Heart left ventricle (tissue), 16 donors: ENCODE results near the gene RUNX1. TPM values are rescaled to one million over a fixed set of nuclear protein-coding genes. Genes with fewer than 3 reads are reported as not detected.
A peak's percentile ranks its signal among the peaks of the same experiment; 100 is the strongest.

ENCODE experiments used
- ATAC-seq, 4 donors: fragments of 200-7000 bp; cut with Tn5 transposase; one replicate each; pipeline ENCODE4 v1.9.1; 2020 to 2022; ENCODE audit warnings: moderate library complexity in 4 of 4, mild to moderate bottlenecking in 3 of 4, moderate number of reproducible peaks in 1 of 4
- DNase-seq, 5 donors: peaks; one replicate each; pipeline ENCODE4 v3.0.0-alpha.2; 2020
- H3K27ac ChIP-seq, 12 donors: fragments of 200-600 bp; sonication (generic) in 4 of 12; one replicate each; pipeline versions ENCODE4 v1.5.0 to v1.8.0; 2016 to 2022; ENCODE audit warnings: mild to moderate bottlenecking in 2 of 12
- H3K27me3 ChIP-seq, 9 donors: fragments of 200-600 bp; sonication (generic) in 2 of 9; one replicate each; pipeline versions ENCODE4 v1.5.1 to v1.8.0; 2016 to 2022; ENCODE audit warnings: mild to moderate bottlenecking in 3 of 9
- H3K36me3 ChIP-seq, 9 donors: fragments of 200-600 bp; sonication (generic) in 2 of 9; one replicate each; pipeline versions ENCODE4 v1.5.0 to v1.8.0; 2018 to 2022; ENCODE audit warnings: mild to moderate bottlenecking in 2 of 9
- H3K4me1 ChIP-seq, 12 donors: fragments of 200-600 bp; sonication (generic) in 4 of 12; one replicate each; pipeline versions ENCODE4 v1.5.0 to v1.8.0; 2016 to 2022; ENCODE audit warnings: mild to moderate bottlenecking in 3 of 12
- H3K4me3 ChIP-seq, 12 donors: fragments of 200-600 bp; sonication (generic) in 4 of 12; one replicate each; pipeline versions ENCODE4 v1.5.0 to v1.8.0; 2017 to 2022; ENCODE audit warnings: mild to moderate bottlenecking in 9 of 12, moderate library complexity in 4 of 12
- H3K9me3 ChIP-seq, 12 donors: fragments of 200-600 bp; sonication (generic) in 4 of 12; one replicate each; pipeline versions ENCODE4 v1.5.0 to v1.8.0; 2016 to 2022; ENCODE audit warnings: mild to moderate bottlenecking in 1 of 12
- CTCF ChIP-seq, 12 donors: fragments of 200-600 bp; sonication (generic) in 4 of 12; IDR thresholded peaks; one replicate each; pipeline versions ENCODE4 v1.5.0 to v1.8.0; 2018 to 2022; ENCODE audit warnings: antibody characterized with exemption in 12 of 12, mild to moderate bottlenecking in 5 of 12
- POLR2A ChIP-seq, 2 donors: fragments of 450-650 bp; IDR thresholded peaks; one replicate each; pipeline ENCODE4 v1.6.1; 2017; ENCODE audit warnings: antibody characterized with exemption in 2 of 2, mild to moderate bottlenecking in 2 of 2, moderate library complexity in 2 of 2
- WGBS, 4 donors: extraction: QIAGEN DNeasy Blood & Tissue Kit in 2 of 4; methylation state at CpG; one replicate each; pipeline versions ENCODE4 v1.1.5 to v1.1.7; 2013 to 2018; 5-methylcytosine and 5-hydroxymethylcytosine counted together
- intact Hi-C, 10 donors: fragments of 100-400 bp; cut with DNase I; formaldehyde crosslinking; loops; one replicate each; pipeline versions ENCODE4 v1.11.1 to v1.14.2; 2022
- polyA plus RNA-seq, 2 donors: library from polyadenylated mRNA; stranded (reverse); fragments of 200-250 nt; gene quantifications; one replicate each; pipeline ENCODE4 v1.2.3, GENCODE V29; 2013
- total RNA-seq, 9 donors: library from RNA; depleted of rRNA in 2 of 9; stranded (reverse); fragments of >200 nt in 2 of 9; fragmentation: NEBNext Ultra II Directional in 3 of 9; extraction: Animal tissue kit (Norgen Biotek cat#: 25700) in 3 of 9; gene quantifications; one replicate each; pipeline versions ENCODE4 v1.1.0 to v1.2.4, GENCODE V29; 2016 to 2023
- donor health status: ischemic (EF 13 %, LVEDD 7.1; RV severe dilation, severe dysfunction).
- donor health status: healthy with polysubstance abuse.
- donor health status: DM: no; HTN: yes; CAD: no.
- donor health status: DM: no; HTN: no; CAD: no.
- donor health status: ischemic (EF 25% LVEDD 6.9; RV normal size, moderate dysfunction).
- donor health status: ischemic (EF 25% LVEDD 5.7; RV mildly dilated, moderate dysfunction).
- donor health status: healthy.
- donor health status: DM: yes; HTN: yes; CAD: no.
- donor health status: ischemic (EF 35%, LVEDD 5.7; RV mildly dilated, moderate dysfunction).
- donor health status: nonischemic (EF 11% LVEDD 7.7; RV severe dilation, severe dysfunction).
- donor health status: DM: yes; HTN: yes; CAD: no.
- donor health status: PGD.
- donor health status: ischemic (EF 29% LVEDD 5.4; RV normal size, mild dysfunction).
- donor health status: nonischemic (EF 23%, LVEDD 6.1; RV moderate dilation, normal function).

Gene RUNX1
- total and polyA plus RNA-seq, 11 donors, result 0.61 to 54.5 (median 4.1) TPM

GRCh38 chr21:35035116-35035515 lies 14.0 kb downstream of the RUNX1 start:
- Histone ChIP-seq H3K4me1 (peaks cover 0 to 40% (median 0%) of the 10 kb centered on the region in 12 donors), H3K27me3 (peaks cover 0 to 5% (median 0%) of the 10 kb centered on the region in 9 donors), H3K9me3 (no peaks in the 10 kb centered on the region), H3K27ac (no peak overlapping the region), H3K36me3 (peaks cover 0 to 9% (median 0%) of the 10 kb centered on the region in 9 donors), H3K4me3 (no peak overlapping the region)
- WGBS, 4 donors, result 87 to 89% (median 88%) methylated on average over 8 of the region's 8 CpGs
- no peak for DNase-seq
- no peak for ATAC-seq
- TF ChIP-seq POLR2A (IDR thresholded peaks at IDR 0.05), result no peak
- TF ChIP-seq CTCF (IDR thresholded peaks at IDR 0.05), result no peak
- intact Hi-C loops, result no loop called here

DNA sequence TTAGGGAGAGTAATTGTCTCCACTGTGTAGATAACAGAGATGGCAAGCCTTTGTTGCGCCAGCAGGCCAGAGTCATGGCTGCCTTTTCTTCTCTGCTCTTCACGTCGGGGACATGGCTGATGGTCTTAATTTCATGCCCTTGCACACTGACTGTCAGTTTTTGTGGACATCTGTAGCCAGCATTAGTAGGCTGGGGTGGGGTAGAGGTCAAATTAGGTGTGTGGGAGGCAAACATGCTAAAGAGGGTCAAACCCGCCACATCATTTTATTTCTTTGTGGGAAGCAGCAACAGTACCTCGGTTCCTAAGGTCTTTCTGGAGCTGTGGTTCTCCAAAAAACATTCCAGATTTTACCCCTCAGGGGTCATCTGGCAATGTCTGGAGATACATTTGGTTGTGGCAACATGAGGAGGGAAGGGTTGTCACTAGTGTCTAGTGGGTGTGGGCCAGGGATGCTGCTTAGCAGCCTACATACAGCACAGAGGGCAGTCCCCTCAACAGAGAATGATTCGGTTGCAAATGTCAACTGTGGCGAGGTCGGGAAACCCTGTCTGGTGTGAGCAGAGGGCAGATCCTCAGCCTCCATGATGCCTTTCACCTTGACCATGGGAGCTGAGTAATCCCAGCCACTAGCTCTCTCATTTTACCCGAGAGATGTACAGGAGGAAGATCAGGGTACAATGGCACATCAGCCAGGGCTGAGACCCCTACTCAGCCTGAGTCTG lies 14.7 kb downstream of the RUNX1 start:
- DNase-seq (no peak), ATAC-seq (no peak)
- Histone ChIP-seq H3K4me1 (peaks cover 0 to 37% (median 0%) of the 10 kb centered on the region in 12 donors), H3K4me3 (no peak overlapping the region), H3K27ac (no peak overlapping the region), H3K27me3 (peaks cover 0 to 5% (median 0%) of the 10 kb centered on the region in 9 donors), H3K36me3 (peaks cover 0 to 9% (median 0%) of the 10 kb centered on the region in 9 donors), H3K9me3 (no peaks in the 10 kb centered on the region)
- intact Hi-C loops, result no loop called here
- WGBS, 4 donors, result 86 to 92% (median 90%) methylated on average over 9 of the region's 9 CpGs
- no peak for TF ChIP-seq CTCF (IDR thresholded peaks at IDR 0.05)
- no peak for TF ChIP-seq POLR2A (IDR thresholded peaks at IDR 0.05)

- ATAC-seq (no peak), DNase-seq (no peak)
- H3K27ac ChIP-seq, result no peak overlapping the region
- H3K27me3 ChIP-seq, result peaks cover 0 to 8% (median 0%) of the 10 kb centered on the region in 9 donors
- H3K4me3 ChIP-seq, result no peak overlapping the region
- peaks cover 0 to 9% (median 0%) of the 10 kb centered on the region in 9 donors for H3K36me3 ChIP-seq
- no peak for TF ChIP-seq CTCF (IDR thresholded peaks at IDR 0.05)
- TF ChIP-seq POLR2A (IDR thresholded peaks at IDR 0.05), result no peak
- 73 to 83% (median 78%) methylated on average over 2 of the region's 2 CpGs for WGBS, 4 donors
- intact Hi-C loops, result no loop called here
- no peaks in the 10 kb centered on the region for H3K9me3 ChIP-seq
- peaks cover 0 to 48% (median 0%) of the 10 kb centered on the region in 12 donors for H3K4me1 ChIP-seq
Observed at GRCh38 chr21:35032474-35033263, 16.4 kb downstream of the RUNX1 start.

DNA sequence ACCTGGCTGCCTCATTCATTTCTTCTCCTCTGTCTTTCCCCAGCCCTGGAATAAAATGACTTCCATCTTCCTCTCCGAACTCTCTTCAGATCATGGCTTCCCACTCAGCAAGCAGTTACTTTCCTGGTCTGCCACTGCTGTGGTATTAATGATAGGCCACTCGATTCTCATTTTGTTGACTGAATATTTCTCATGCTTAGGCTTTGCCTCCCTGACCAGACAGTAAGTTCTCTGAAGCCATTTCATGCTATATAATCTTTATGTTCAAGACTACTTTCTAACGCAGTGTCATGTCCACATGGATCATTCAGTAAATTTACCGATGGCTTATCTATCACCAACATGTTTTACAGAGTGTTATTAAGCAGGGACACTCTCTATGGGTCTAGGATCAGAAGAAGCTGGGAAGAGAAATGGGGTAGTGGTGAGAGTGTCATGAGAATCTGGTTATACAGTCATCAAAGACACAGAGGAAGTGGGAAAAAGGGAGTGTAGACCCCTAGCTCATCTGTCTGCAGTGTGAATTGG lies 20.6 kb downstream of the RUNX1 start:
- no peak overlapping the region for H3K4me3 ChIP-seq
- ATAC-seq, result no peak
- WGBS, 4 donors, result 88 to 92% (median 89%) methylated on average over 4 of the region's 4 CpGs
- H3K27me3 ChIP-seq, result peaks cover 0 to 26% (median 3%) of the 10 kb centered on the region in 9 donors
- H3K4me1 ChIP-seq, result peaks cover 0 to 60% (median 0%) of the 10 kb centered on the region in 12 donors
- H3K9me3 ChIP-seq, result no peaks in the 10 kb centered on the region
- H3K36me3 ChIP-seq, result no peaks in the 10 kb centered on the region
- TF ChIP-seq CTCF (IDR thresholded peaks at IDR 0.05) (no peak), POLR2A (IDR thresholded peaks at IDR 0.05) (no peak)
- intact Hi-C loops, result no loop called here
- H3K27ac ChIP-seq, result peak overlapping the region in 1 of 12 donors; percentile 72
- no peak for DNase-seq
